Progenitor cell of endocrine pancreas (in vitro differentiated cells): Measurements from ENCODE around the gene CLEC2B. TPM values are rescaled to one million over a fixed set of nuclear protein-coding genes. Genes with fewer than 3 reads are reported as not detected.

Source experiments
- DNase-seq: peaks from one replicate; pipeline ENCODE4 v3.0.0; 2021; ENCODE audit warnings: low spot score; ENCODE audit not compliant: unreplicated experiment
- H3K27ac Mint-ChIP-seq: 2 replicates; pipeline ENCODE4 v1.8.0; 2021; ENCODE audit warnings: mild to moderate bottlenecking, moderate library complexity, mixed read lengths
- H3K27me3 Mint-ChIP-seq: 2 replicates; pipeline ENCODE4 v1.8.0; 2021; ENCODE audit warnings: mixed read lengths
- H3K36me3 Mint-ChIP-seq: 2 replicates; pipeline ENCODE4 v1.8.0; 2022; ENCODE audit warnings: mixed read lengths; ENCODE audit not compliant: insufficient read depth
- H3K4me1 Mint-ChIP-seq: 2 replicates; pipeline ENCODE4 v1.8.0; 2021; ENCODE audit warnings: low read depth, mixed read lengths
- H3K4me3 Mint-ChIP-seq: 2 replicates; pipeline ENCODE4 v1.8.0; 2021; ENCODE audit warnings: low read depth, mild to moderate bottlenecking, moderate library complexity, mixed read lengths
- H3K9me3 Mint-ChIP-seq: 2 replicates; pipeline ENCODE4 v1.8.0; 2021; ENCODE audit warnings: low read depth, mixed read lengths
- total RNA-seq: library from RNA; stranded (reverse); gene quantifications from 2 replicates; pipeline ENCODE4 v1.2.1, GENCODE V29; 2021
- TF ChIP-seq, protein P1 (sequence below): fragments of 200-600 bp; sonication (generic); IDR thresholded peaks from one replicate; pipeline ENCODE4 v1.5.0; 2021; ENCODE audit warnings: antibody characterized with exemption, mild to moderate bottlenecking; ENCODE audit not compliant: unreplicated experiment

Gene CLEC2B
- total RNA-seq, 1 donor from 2014 or later, result not detected

DNA sequence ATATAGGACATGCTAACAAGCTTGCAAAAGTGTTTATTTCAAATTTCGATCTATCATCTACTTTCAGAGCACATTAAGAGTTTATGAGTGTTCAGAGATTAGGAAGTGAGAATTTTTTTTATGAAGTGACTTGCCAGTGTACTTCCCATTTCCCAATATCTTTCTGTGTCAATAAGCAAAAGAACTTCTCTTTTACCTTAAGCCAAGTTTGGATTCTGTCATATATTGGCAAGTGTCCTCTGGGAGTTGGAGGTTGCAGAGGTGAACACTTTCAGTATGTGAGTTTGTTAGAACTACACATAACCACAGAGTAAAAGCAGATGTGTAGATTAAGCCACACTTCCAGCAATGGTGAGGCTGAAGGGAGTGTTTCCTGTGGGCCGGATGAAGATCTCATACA, 58.5 kb downstream of the CLEC2B start:
- TF ChIP-seq, protein P1, sequence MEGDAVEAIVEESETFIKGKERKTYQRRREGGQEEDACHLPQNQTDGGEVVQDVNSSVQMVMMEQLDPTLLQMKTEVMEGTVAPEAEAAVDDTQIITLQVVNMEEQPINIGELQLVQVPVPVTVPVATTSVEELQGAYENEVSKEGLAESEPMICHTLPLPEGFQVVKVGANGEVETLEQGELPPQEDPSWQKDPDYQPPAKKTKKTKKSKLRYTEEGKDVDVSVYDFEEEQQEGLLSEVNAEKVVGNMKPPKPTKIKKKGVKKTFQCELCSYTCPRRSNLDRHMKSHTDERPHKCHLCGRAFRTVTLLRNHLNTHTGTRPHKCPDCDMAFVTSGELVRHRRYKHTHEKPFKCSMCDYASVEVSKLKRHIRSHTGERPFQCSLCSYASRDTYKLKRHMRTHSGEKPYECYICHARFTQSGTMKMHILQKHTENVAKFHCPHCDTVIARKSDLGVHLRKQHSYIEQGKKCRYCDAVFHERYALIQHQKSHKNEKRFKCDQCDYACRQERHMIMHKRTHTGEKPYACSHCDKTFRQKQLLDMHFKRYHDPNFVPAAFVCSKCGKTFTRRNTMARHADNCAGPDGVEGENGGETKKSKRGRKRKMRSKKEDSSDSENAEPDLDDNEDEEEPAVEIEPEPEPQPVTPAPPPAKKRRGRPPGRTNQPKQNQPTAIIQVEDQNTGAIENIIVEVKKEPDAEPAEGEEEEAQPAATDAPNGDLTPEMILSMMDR, result no peak
- DNase-seq, result no peak
- Mint-ChIP-seq H3K9me3 (no peaks in the 10 kb centered on the region), H3K36me3 (no peaks in the 10 kb centered on the region), H3K27me3 (peaks cover 17% of the 10 kb centered on the region), H3K4me3 (no peak overlapping the region), H3K27ac (no peak overlapping the region), H3K4me1 (peaks cover 11% of the 10 kb centered on the region)

DNA sequence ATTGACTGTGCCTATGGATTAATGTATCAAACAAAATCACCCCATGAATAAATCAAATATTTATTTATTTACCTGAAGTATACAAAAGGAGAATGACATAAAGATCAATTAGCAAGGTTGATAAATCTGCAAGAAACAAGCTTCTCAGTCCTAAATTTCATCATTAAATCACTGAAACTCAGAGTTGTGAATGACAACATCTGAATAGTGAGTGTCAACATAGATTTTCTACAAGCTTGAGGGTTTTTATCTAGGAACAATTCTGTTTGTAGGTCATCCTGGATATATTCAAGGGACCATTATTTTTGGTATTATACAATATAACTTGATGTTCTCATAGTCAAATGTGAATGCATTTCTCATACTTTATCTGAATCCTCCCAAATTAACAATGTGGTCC, 59.3 kb downstream of the CLEC2B start:
- no peak for DNase-seq
- peaks cover 17% of the 10 kb centered on the region for H3K27me3 Mint-ChIP-seq
- H3K4me3 Mint-ChIP-seq, result no peak overlapping the region
- no peaks in the 10 kb centered on the region for H3K36me3 Mint-ChIP-seq
- TF ChIP-seq, protein P1, result no peak
- no peaks in the 10 kb centered on the region for H3K9me3 Mint-ChIP-seq
- no peak overlapping the region for H3K27ac Mint-ChIP-seq
- H3K4me1 Mint-ChIP-seq, result peaks cover 11% of the 10 kb centered on the region

DNA sequence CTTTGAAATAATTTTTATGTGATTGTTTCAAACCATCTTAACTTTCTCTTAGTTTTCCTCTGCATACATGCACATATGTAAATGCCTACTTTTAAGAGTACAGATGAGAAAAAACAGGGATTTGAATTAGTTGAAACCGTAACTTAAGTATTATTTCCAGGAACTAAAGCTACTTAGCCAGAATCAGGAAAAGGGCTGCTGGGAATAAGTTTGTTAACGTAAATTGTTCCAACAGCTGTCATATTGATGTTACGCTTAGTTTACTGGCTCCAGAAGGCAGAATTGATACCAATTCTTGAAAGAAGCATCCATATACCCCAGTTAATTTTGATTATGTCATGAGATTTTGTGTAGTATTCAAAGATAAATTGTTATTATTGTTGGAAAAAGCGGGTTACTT, 59.8 kb downstream of the CLEC2B start:
- Mint-ChIP-seq H3K4me1 (peaks cover 11% of the 10 kb centered on the region), H3K9me3 (no peaks in the 10 kb centered on the region), H3K36me3 (no peaks in the 10 kb centered on the region), H3K4me3 (no peak overlapping the region), H3K27me3 (peaks cover 17% of the 10 kb centered on the region), H3K27ac (no peak overlapping the region)
- TF ChIP-seq, protein P1, result no peak
- DNase-seq, result no peak

GRCh38 chr12:9808504-9808903, 60.6 kb downstream of the CLEC2B start:
- Mint-ChIP-seq H3K9me3 (no peaks in the 10 kb centered on the region), H3K36me3 (no peaks in the 10 kb centered on the region), H3K4me1 (peaks cover 11% of the 10 kb centered on the region), H3K27me3 (peaks cover 12% of the 10 kb centered on the region), H3K4me3 (no peak overlapping the region), H3K27ac (no peak overlapping the region)
- TF ChIP-seq, protein P1, result no peak
- DNase-seq, result no peak

- TF ChIP-seq, protein P1, result no peak
- H3K27ac Mint-ChIP-seq, result no peak overlapping the region
- H3K4me1 Mint-ChIP-seq, result peaks cover 11% of the 10 kb centered on the region
- H3K4me3 Mint-ChIP-seq, result no peak overlapping the region
- H3K9me3 Mint-ChIP-seq, result no peaks in the 10 kb centered on the region
- no peak for DNase-seq
- no peaks in the 10 kb centered on the region for H3K36me3 Mint-ChIP-seq
- peaks cover 5% of the 10 kb centered on the region for H3K27me3 Mint-ChIP-seq
These were observed 62.4 kb downstream of the CLEC2B start for GRCh38 chr12:9806714-9807113.
